GM19438 (cell line): ENCODE results near the gene CD34.
"Not testable (repeated sequence)": the region's sequence is repeated elsewhere in the genome, so short reads cannot be mapped to it uniquely, and the experiment has no call there.

Experiments
- ATAC-seq: cut with Tn5 transposase; IDR thresholded peaks from one replicate; pipeline ENCODE4 v1.9.1; 2021; ENCODE audit warnings: low read depth; ENCODE audit not compliant: unreplicated experiment

CD34 gene

DNA sequence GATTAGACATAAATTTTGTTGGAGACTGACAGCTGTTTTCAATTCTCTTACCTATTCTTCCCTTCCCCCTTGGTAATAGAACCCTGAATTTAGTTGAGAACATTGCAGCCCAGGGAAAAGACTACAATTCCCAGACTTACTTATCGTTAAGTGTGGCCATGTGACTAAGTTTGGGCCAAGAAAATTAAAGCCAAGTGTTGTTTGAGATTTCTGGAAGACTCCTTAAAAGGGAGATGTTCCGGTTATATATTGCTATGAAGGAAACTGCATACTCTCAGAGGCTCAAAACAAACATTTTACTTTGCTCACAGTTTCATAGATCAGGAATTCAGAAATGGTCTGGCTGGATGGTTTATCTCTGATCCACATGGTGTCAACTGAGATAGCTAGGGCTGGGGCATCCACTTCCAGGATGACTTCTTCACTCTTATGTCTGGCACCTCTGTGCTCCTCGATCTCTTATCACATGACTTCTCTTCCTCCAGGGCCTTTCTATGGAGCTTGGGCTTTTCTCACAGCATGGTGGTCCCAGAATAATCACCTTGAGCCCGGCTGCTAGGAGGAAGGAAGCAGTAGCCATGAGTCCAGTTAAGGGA lies 22.4 kb upstream of the CD34 start:
- ATAC-seq = no peak

DNA sequence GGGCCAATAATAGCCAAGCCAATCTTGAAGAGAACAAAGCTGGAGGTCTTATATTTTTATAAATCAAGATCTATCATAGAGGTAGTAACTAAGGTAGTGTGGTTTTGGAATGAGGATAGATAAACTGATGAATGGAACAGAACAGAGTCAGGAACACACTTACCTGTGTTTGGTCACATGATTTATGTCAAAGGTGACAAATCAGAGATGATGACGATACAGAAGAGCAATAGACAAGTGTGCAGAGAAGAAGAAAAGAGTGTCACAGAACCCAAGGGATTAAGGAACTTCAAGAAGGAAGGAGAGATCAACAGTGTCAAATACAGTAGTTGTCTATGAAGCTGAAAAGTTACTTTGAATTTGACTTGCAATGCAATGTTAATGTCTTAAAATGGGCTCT lies 16.1 kb upstream of the CD34 start:
- no peak for ATAC-seq

DNA sequence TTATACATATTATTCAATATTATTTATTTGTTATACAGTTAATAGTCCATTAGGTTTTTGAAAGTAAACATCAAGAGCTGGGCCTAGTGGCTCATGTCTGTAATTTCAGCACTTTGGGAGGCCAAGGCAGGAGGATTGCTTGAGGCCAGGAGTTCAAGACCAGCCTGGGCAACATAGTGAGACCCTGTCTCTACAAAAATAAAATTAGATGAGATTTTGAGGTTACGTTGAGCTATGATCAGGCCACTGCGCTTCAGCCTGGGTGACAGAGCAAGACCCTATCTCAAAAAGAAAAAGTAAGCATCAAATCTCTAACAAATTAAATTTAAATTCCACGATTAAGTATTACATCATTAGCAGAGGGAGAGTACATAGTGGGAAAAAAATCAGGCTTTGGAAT lies 15.0 kb upstream of the CD34 start:
- not testable (repeated sequence) for ATAC-seq

DNA sequence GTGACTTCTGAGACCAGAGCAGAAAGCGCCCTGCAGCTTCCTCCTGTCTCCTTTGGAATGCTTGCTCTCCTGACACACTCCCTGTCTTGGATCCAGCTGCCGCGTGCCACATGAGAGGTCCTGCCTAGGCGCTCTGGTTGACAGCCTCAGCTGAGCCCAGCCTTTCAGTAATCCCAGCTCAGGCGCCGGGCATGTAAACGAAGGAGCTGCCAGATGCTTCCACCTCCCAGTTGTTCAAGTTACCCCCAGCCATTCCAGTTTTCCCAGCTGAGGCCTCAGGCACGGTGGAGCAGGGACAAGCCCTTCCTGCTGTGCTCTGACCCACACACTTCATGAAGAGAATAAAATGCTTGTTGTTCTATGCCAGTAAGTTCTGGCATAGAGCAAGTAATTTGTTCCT lies 14.3 kb upstream of the CD34 start:
- no peak for ATAC-seq

DNA sequence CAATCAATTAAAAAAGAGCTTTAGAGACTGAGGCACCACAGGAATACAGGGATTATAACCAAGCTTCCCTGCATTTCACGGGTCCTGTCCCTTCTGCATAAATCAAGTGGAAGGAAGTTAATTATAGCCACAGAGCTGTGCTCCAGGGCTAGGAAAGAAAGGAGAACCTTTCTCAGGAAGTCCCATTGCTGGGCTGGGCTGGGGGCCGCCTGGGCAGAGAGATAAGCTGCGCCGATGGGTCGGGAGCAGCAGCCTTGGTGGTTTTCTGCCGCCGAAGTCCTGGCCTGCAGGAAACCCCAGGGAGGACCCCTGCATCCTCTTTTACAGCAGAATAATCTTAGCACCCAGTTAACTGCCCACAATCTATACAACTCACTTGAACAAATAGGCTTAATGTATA lies 12.6 kb upstream of the CD34 start:
- no peak for ATAC-seq

DNA sequence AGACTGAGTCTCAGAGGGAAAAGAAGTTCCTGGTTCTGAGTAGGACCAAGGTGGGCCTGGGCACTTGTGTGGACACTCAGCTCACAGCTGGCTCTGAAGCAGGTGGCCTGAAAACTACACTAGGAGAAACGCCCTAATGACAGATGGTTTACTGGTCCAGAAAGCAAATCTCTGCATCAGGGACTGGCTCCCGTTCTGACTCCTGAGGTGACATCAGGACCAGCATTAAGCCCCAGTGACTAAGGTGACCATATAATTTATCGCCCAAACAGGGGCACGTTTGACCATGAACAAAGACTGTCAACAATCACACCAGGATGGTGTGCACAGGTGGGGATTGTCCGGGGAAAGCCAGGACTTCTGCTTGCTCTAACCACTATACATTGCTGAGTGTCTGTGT lies 12.2 kb upstream of the CD34 start:
- ATAC-seq = no peak

DNA sequence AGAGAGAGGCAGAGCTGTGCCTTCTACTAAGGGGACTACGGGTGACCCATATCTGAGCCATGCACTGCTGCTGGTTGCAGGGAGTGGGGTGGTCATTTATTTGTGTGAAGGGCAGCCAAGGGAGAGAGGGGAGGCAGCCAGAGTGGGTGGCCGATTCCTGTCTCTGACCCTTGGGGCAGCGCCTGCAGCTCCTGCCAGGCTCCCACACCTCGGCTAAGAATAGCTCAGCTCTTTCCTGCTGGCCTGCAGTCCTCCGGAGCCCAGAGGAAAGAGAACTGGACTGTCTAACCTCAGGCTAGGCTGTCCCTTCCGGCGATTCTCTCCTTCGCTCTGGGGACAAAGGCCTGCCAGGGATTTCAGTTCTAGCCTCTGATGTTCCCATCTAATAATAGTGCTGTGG lies 11.6 kb upstream of the CD34 start:
- ATAC-seq = no peak

DNA sequence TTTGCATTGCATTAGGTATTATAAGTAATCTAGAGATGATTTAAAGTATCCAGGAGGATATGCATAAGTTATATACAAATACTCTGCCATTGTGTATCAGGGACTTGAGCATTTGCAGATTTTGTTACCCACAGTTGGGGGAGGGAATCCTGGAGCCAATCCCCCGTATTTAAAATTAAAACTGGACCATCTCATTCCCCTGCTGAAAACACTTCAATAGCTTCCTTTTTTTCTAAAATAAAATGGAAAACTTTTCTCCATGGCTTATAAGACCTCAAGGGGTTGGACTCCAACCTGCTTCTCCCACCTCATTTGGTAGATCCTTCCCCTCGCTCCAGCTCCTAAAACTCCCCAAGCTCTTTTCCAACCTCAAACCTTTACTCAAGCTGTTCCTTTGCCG lies 10.4 kb upstream of the CD34 start:
- no peak for ATAC-seq

DNA sequence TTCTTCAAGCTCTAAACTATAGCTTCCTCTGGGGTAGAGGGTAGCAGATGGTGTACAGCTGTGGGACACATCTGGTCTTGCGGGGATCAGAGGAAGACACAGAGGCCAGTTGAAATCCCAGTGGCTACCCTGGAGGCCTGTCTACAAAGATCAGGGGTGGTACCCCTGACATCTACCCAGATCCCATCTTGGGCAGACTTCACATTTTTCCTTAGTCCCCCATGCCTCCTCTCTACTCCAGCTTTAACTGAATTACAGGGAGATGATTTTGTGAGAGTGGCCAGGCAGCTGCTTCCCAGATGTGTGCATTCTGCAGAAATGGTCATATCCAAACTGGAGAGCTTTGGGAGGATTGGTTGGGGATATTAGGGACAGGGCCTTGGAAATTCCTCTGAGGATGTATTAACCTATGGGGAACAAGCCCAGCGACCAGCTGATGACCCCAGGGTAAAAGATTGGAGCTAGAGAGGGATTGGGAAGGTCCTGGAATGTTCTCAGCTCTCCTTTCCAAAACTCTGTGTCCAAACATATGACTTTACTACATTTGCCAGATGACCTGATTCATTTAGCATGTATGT lies 9.6 kb upstream of the CD34 start:
- ATAC-seq = no peak

DNA sequence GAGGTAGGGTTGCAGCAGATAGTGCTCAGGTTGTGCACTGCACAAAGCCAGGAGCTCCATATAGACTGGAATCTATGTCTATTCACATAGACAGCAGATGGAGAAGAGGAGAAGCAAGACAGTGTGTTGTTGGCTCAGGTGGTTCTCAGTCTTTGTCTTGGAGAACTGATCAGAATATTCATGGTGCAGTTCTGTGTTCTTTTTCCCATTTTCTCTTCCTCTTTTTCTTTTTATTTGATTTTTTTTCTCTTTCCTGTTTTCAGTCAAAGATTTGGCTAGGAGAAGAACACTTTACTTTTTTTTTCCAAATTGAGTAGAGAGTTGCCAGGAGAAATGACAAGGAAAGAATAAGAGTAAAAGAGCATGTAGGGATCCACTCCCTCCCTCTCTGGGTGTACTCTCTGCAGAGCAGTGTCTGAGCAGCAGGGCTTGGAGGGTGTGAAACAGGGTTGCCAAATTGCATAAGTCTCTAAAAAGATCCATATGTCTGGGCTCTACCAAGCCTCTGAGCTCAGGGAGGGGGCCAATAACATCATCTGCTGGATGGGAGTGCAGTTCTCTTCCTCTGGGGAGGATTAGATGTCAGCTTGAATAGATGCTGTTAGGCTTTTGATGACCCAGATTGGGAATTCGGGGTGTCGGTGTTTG lies 8.7 kb upstream of the CD34 start:
- ATAC-seq = no peak

DNA sequence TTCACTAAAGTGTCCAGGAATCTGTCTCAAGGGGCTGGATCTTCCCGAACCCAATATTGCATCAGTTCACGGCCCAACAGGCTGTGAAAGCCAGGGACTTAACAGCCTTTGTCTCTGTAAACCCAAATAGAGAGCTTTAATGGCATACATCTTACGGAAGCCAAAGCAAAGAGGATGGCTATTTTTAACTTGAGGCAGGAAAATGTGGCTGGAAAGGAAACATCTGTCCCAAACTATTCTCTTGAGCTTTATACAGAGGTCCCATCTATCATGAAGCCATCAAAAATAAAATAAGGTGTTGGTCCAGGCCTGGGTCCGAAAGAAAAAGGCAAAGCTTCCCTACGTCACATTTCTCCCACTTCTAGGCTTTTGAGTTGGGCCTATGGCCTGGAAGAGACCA lies 7.7 kb upstream of the CD34 start:
- ATAC-seq = no peak

DNA sequence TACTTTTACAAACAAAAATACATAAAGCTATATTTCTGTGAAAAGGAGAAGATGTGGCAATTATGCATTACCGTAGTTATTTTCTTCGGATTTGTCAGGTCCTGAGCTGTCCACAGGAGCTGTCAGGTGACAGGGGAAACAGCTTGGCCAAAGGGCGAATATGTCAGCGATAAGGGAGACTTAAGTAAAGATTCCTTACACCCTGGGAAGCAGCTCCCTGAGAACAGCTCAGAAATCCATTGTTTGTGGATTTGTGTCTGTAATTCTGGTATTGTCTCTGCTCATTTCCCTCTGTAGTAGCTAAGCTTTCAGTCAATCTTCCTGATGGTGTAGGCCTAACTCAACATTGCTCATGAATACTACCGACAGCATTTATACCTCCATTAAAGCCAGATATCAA lies 7.1 kb upstream of the CD34 start:
- ATAC-seq = no peak

DNA sequence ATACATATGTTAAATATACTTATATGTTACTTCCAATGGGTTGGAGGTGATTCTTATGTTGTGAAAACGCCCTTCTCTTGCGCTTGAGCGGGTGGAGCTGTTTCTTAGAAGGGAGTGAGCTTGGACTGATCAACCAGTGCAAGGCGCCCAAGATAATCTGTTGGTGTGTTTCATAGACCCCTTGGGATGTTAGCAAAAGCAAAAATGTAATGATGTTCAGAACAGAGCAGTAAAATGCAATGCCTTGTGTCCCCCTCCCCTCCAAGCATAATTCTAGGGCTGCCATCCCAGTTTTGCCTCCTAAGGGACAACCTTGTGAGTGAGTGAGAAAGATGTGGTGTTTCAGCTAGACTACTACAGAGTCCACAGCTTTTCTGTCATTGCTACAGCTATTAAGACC lies 6.2 kb upstream of the CD34 start:
- ATAC-seq = no peak

DNA sequence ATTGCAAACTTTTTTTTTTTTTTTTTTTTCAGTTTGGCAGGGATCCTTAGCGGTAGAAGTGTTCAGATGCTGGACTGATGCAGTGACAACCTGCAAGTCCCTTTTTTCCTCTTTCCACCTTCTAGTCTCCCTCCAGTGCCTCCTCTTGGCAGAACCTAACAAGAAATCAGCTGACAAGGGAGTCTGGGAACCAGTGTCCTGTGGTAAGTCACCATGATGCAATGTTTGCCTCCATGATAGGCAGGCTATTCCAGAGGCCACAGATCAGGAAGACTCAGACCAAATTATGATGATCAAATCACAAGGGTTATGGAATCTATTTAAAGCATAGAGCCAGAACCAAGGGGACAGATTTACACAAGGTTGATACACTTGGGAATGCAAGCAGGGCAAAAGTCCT lies 3.0 kb upstream of the CD34 start:
- ATAC-seq = no peak

DNA sequence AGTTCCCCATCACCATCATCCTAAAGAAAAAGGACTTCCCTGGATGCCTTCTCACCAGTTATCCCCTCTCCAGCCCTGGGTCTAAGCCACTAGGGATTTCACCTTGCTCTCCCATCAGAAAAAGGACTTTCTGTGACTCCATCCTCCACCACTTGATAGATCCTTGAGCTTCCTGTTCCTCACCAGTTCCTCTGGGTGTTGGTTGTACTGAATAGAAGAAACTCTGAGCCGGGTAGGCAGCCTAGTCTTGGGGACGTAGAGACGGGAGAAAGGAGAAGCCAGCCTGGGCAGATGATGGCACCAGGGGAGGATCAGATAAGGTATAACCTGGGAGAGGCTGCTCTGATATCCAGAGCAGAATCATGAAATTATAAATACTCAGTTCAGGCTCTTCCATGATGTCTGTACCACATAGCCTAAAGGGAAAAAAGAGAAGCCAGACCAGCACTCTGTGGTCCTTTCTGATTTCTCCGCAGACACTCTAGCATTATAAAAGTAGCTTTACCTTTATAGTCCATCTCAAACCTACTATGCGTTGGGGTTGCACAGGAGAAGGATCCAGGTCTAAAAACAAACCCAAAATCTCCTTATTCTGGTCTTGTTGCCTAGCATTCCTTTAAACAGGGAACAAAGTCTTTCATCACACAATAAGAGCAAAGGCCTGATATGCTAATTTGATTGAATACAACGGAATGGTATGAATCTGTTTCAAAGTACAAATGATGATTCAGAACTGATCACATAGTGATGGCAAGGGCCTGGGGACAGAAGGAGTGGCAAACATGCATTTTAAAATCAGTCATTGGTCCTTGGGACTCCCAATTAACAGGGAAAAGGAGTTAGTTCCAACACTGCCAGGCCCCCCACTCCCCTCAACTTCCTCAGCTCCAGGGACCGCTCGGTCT lies 1.2 kb upstream of the CD34 start:
- ATAC-seq = no peak

DNA sequence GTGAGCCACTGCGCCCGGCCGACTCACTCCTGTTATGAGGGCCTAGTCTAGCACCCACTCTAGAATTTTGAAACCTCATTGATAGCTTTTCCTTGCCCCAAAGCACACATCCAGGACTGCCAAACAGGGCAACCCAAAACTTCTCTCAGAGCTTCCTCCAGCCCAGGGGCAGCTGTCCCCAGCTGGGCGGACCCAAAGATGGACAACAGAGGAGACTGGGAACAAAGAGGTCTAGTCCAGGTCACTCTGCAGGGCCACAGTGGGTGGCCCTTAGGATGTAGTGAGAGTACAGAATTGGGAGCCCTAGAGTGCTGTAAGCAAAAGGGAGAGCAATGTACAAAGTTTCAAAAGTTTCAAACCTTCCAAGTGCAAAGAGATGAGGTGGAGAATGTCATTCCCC lies 1.2 kb downstream of the CD34 start:
- ATAC-seq = no peak

DNA sequence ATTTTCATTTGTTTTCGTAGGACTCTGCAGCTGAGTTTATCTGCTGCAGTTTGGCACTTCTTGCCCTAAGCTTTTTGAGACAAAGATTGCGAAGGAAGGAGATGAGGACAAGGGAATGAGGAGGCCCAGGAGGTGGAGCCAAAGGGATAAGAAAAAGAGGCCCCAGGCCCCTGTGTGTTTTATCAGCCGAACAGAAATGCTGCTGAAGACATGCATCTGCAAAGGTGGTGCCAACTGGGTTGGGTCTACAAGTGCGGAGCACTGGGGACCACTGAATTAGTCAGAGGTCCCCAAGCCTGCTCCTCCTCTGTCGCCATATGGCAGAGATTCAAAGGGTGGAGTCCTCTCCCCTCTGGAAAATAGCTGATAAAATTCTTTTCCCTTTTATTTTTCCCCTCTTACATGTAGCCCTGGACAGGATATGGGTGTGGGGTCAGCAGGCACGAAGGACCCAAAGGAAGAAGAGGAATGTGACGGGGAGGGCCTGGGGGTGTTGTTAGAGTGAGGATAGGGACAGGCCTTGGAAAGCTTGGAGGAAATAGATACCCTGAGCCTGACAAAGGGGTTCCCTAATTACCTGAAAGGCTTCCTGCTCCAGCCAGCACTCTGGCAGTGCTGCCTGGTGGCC lies 2.7 kb downstream of the CD34 start:
- ATAC-seq = no peak

DNA sequence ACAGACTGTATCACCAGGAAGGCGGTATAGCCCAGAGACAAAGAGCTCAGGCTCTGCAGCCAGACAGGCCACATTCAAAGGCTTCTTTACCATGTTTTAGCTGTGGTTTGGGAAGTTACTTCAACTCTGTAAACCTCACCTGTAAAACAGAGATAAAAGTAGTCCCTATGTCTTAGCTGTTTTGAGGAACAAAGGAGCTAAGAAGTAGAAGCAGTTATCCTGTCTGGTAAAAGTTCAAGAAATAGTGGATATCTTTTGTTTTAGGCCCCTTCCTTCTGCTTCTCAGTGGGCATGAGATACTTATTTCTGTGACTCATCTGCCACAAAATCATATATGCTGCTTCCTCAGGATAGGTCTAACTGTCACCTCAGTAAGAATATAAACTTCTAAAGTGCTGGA lies 6.5 kb downstream of the CD34 start:
- ATAC-seq = no peak

DNA sequence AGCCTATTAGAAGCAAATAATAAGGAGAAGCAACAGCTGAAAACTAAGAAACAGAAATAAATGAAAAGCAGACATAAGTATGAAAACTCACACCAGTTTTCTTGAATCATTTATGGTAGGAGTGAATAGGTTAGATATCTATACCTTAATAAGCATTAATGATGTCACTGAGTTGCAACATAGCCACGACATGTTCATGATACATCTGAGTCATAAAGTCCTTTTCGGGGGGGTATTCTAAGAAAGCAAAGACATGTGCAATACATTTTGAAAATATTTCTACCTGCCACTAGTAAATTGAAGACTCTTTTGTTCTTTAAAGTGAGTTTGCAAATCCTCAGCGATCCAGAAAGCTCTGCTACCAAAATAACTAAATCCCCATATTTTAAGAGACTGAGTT lies 7.2 kb downstream of the CD34 start:
- no peak for ATAC-seq

DNA sequence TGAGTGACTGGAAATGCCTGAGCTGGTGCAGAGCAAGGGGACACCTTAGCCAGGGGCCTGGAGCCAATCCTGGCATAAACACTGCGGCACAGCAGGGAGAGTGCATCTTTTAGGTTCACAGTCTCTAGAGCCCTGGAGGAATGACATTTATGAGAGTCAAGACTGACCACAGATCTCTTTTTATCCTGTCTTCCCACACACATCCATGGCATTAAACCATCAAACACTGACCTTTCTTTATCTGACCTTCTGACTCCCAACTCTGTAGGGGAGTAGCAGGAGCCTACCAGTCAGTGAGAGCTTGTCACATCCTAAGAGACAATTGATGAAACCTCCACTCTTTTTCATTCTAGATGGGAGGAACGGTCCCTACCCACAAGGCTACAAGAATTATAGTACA lies 7.9 kb downstream of the CD34 start:
- ATAC-seq = no peak

DNA sequence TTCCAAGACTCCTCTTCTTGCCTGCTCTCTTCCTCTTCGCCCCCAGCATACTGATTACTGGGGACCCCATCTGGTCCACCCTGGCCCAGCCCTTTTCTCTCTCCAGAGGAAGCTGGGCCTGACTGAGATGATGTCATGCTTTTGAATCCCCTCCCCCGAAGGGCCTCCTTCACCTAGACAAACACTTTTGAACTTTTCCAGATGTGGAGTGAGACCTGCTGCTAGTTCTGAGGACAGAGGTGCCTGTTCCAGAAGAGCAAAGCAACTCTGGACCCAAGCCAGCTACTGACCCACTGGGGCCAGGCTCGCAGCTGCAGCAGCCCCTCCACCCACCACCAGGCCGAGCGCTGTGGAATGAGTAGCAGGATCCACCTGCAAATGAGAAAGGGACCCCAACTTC lies 8.4 kb downstream of the CD34 start:
- no peak for ATAC-seq
